Smooth muscle cell (in vitro differentiated cells): ENCODE results near the gene OXNAD1. TPM values are rescaled to one million over a fixed set of nuclear protein-coding genes. Genes with fewer than 3 reads are reported as not detected.

ENCODE experiments used
- DNase-seq: peaks from one replicate; lab custom pipeline; 2025; ENCODE audit not compliant: unreplicated experiment; lab: John Stamatoyannopoulos, UW
- H2AFZ ChIP-seq: fragments of 200-600 bp; sonication (generic); 2 replicates; pipeline ENCODE4 v1.6.0; 2016; ENCODE audit warnings: antibody characterized with exemption, low read depth, mild to moderate bottlenecking
- H3F3A ChIP-seq: fragments of 200-600 bp; sonication (generic); 2 replicates; pipeline ENCODE4 v1.6.0; 2017; ENCODE audit warnings: antibody characterized with exemption, low read depth
- H3K27ac ChIP-seq: fragments of 200-600 bp; sonication (generic); 2 replicates; pipeline ENCODE4 v1.5.1; 2016; ENCODE audit warnings: low read depth, mild to moderate bottlenecking
- H3K27me3 ChIP-seq: fragments of 200-600 bp; sonication (generic); 2 replicates; pipeline ENCODE4 v1.6.1; 2016; ENCODE audit warnings: low read depth, mild to moderate bottlenecking
- H3K36me3 ChIP-seq: fragments of 200-600 bp; sonication (generic); 2 replicates; pipeline ENCODE4 v1.5.1; 2016; ENCODE audit warnings: low read depth
- H3K4me1 ChIP-seq: fragments of 200-600 bp; sonication (generic); 2 replicates; pipeline ENCODE4 v1.5.1; 2016; ENCODE audit warnings: low read depth
- H3K4me2 ChIP-seq: fragments of 200-600 bp; sonication (generic); 2 replicates; pipeline ENCODE4 v1.6.0; 2016; ENCODE audit warnings: mild to moderate bottlenecking
- H3K4me3 ChIP-seq: fragments of 200-600 bp; sonication (generic); 2 replicates; pipeline ENCODE4 v1.5.1; 2016; ENCODE audit warnings: mild to moderate bottlenecking
- H3K79me2 ChIP-seq: fragments of 200-600 bp; sonication (generic); 2 replicates; pipeline ENCODE4 v1.6.0; 2016; ENCODE audit warnings: low read depth, mild to moderate bottlenecking
- H3K9ac ChIP-seq: fragments of 200-600 bp; sonication (generic); 2 replicates; pipeline ENCODE4 v1.6.0; 2016; ENCODE audit warnings: low read depth
- H3K9me3 ChIP-seq: fragments of 200-600 bp; sonication (generic); replicated peaks from 2 replicates; pipeline ENCODE4 v1.5.1; 2016; ENCODE audit warnings: low read depth
- H4K20me1 ChIP-seq: fragments of 200-600 bp; sonication (generic); 2 replicates; pipeline ENCODE4 v1.6.0; 2016; ENCODE audit warnings: low read depth
- whole genome bisulfite sequencing: methylation state at CpG from one replicate; pipeline ENCODE4 v1.1.7; 2016; ENCODE audit warnings: low lambda C conversion rate; 5-methylcytosine and 5-hydroxymethylcytosine counted together
- polyA plus RNA-seq: library from polyadenylated mRNA; unstranded; fragments of >200 nt; fragmentation: Nextera tagmentation; extraction: Ambion mirVana; gene quantifications from 2 replicates; pipeline ENCODE4 v1.2.1, GENCODE V29; 2016
- total RNA-seq: library from RNA; depleted of rRNA; stranded (reverse); fragments of >200 nt; gene quantifications from 2 replicates; pipeline ENCODE4 v1.2.3, GENCODE V29; 2014
- TF ChIP-seq, protein P1 (sequence below): fragments of 200-600 bp; sonication (generic); IDR thresholded peaks from 2 replicates; pipeline ENCODE4 v1.5.1; 2017; ENCODE audit warnings: borderline replicate concordance, mild to moderate bottlenecking, antibody characterized with exemption; ENCODE audit not compliant: insufficient read depth, poor library complexity, severe bottlenecking

Gene OXNAD1
- total and polyA plus RNA-seq, 2 experiments from 2014 or later = 12.4 to 15.7 TPM

DNA sequence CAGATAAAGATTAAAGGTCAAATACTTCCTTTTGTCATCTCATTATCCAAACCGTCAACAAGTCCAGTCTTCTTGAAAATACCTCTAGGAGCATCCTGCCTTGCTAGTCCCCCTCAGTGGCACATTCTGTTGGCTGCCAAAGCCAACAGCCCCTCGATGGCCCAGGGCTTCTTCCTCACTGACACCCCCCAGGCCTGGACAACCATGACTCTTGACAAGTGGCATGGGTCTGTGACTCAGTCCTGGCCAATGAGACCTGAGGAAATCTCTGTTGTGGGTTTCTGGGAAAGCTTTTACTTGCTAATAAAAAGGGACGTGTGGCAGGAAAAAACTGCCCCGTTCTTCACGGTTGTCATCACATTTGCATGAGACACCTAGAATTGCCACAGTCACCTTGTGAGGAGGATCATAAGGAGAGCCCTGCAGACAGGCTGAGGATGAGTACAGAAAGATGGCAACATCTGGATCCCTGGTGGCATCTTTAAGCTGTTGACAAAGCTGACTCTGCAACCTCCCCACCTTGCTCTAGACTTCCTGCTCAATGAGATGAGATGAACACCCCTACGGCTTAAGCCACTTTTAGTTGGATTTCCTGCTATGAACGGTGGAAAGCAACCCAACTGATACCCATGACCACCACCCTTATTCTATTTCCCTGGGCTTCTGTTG lies 81.5 kb downstream of the OXNAD1 start:
- H3K9me3 ChIP-seq = no peaks in the 10 kb centered on the region
- H3K4me1 ChIP-seq = no peaks in the 10 kb centered on the region
- H3K36me3 ChIP-seq = no peaks in the 10 kb centered on the region
- no peaks in the 10 kb centered on the region for H3F3A ChIP-seq
- H3K79me2 ChIP-seq = no peaks in the 10 kb centered on the region
- no peak overlapping the region for H2AFZ ChIP-seq
- H3K4me3 ChIP-seq = no peak overlapping the region
- H3K27ac ChIP-seq = no peak overlapping the region
- no peak for DNase-seq
- 88% methylated on average over 7 of the region's 7 CpGs for WGBS
- H4K20me1 ChIP-seq = no peaks in the 10 kb centered on the region
- TF ChIP-seq, protein P1, sequence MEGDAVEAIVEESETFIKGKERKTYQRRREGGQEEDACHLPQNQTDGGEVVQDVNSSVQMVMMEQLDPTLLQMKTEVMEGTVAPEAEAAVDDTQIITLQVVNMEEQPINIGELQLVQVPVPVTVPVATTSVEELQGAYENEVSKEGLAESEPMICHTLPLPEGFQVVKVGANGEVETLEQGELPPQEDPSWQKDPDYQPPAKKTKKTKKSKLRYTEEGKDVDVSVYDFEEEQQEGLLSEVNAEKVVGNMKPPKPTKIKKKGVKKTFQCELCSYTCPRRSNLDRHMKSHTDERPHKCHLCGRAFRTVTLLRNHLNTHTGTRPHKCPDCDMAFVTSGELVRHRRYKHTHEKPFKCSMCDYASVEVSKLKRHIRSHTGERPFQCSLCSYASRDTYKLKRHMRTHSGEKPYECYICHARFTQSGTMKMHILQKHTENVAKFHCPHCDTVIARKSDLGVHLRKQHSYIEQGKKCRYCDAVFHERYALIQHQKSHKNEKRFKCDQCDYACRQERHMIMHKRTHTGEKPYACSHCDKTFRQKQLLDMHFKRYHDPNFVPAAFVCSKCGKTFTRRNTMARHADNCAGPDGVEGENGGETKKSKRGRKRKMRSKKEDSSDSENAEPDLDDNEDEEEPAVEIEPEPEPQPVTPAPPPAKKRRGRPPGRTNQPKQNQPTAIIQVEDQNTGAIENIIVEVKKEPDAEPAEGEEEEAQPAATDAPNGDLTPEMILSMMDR = no peak
- H3K4me2 ChIP-seq = no peak overlapping the region
- H3K9ac ChIP-seq = no peak overlapping the region
- no peaks in the 10 kb centered on the region for H3K27me3 ChIP-seq

DNA sequence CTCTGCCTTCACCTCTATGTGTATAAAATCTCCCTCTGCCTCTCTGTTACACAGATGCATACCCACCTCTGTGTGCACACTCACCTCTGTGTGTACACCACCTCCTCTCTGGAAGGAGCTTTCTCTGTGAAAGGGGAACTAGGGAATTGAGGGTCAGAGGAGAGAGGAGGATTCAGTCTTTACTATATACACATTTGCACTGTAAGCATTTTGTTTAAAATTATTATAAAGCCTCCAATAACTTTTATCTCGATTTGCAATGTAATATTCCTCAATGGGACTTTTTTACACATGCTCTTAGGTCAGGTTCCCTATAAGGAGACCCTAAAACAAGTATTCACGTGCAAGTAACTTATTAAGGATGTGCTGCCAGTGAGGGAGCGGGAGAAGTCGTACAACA lies 82.5 kb downstream of the OXNAD1 start:
- WGBS = 93% methylated on average over 4 of the region's 4 CpGs
- DNase-seq = no peak
- TF ChIP-seq, protein P1 = no peak
- H4K20me1 ChIP-seq = no peaks in the 10 kb centered on the region
- H3K36me3 ChIP-seq = no peaks in the 10 kb centered on the region
- no peak overlapping the region for H3K4me2 ChIP-seq
- no peaks in the 10 kb centered on the region for H3K27me3 ChIP-seq
- no peaks in the 10 kb centered on the region for H3K4me1 ChIP-seq
- no peak overlapping the region for H3K9ac ChIP-seq
- no peaks in the 10 kb centered on the region for H3K9me3 ChIP-seq
- H3K79me2 ChIP-seq = no peaks in the 10 kb centered on the region
- no peak overlapping the region for H3K27ac ChIP-seq
- no peak overlapping the region for H3K4me3 ChIP-seq
- H3F3A ChIP-seq = no peaks in the 10 kb centered on the region
- H2AFZ ChIP-seq = no peak overlapping the region

DNA sequence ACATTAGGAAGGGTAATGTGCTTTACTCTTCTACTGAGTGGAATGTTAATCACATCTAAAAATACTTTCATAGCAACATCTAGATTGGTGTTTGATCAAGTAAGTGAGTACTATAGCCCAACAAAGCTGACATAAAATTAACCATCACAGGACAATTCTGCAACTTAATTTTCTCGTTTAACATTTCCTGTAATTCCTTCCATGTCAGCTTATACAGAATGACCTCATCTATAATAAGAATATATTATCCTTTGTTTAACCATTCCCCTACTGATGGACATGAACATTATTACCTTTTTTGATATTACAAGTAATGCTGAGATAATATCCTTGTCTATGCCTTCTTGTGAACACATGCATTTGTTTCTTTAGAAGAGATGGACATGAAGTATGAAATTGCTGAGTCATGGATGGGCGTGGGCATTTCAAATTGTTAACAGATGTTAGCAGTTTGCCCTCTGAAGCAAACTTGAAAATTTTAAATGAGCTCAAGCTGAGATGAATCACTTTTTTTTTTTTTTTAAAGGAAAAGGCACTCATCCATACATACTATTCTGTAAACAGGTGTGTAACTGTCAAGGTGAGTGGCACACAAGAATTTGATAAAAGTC lies 85.1 kb downstream of the OXNAD1 start:
- no peaks in the 10 kb centered on the region for H3K79me2 ChIP-seq
- H3K9ac ChIP-seq = no peak overlapping the region
- no peak overlapping the region for H3K4me2 ChIP-seq
- H3K36me3 ChIP-seq = no peaks in the 10 kb centered on the region
- 44% methylated on average over 2 of the region's 2 CpGs for WGBS
- peaks cover 6% of the 10 kb centered on the region for H3K4me1 ChIP-seq
- H4K20me1 ChIP-seq = no peaks in the 10 kb centered on the region
- H2AFZ ChIP-seq = no peak overlapping the region
- no peak overlapping the region for H3K27ac ChIP-seq
- no peak for DNase-seq
- no peaks in the 10 kb centered on the region for H3K9me3 ChIP-seq
- no peaks in the 10 kb centered on the region for H3F3A ChIP-seq
- TF ChIP-seq, protein P1 = no peak
- no peaks in the 10 kb centered on the region for H3K27me3 ChIP-seq
- no peak overlapping the region for H3K4me3 ChIP-seq
